GM12878 (cell line): ENCODE results near the gene CMTM1. TPM values are rescaled to one million over a fixed set of nuclear protein-coding genes. Genes with fewer than 3 reads are reported as not detected.

Experiments
- CEBPB ChIP-seq, 2 experiments: fragments of 150-350 bp in 1 of 2; IDR thresholded peaks; 2 replicates each; pipeline ENCODE4 v1.6.1; 2012 to 2014; ENCODE audit warnings: low read depth in 2 of 2, low read length in 2 of 2, borderline replicate concordance in 1 of 2, inconsistent platforms in 1 of 2
- EP300 ChIP-seq, 2 experiments: fragments of 150-350 bp in 1 of 2; IDR thresholded peaks; 2 replicates each; pipeline ENCODE4 v1.6.1; 2011 to 2012; ENCODE audit warnings: low read depth in 2 of 2, low read length in 2 of 2, borderline replicate concordance in 1 of 2, improper control_type of control experiment in 1 of 2, inconsistent platforms in 1 of 2; ENCODE audit not compliant: control insufficient read depth in 1 of 2
- FOS ChIP-seq: IDR thresholded peaks from 3 replicates; pipeline ENCODE4 v1.6.1; 2011; ENCODE audit warnings: borderline replicate concordance; ENCODE audit not compliant: insufficient read length; ENCODE audit errors: extremely low read depth
- HDAC2 ChIP-seq: fragments of 200-600 bp; sonication (generic); IDR thresholded peaks from 2 replicates; pipeline ENCODE4 v1.6.1; 2017
- HDGF ChIP-seq: fragments of 450-650 bp; IDR thresholded peaks from 2 replicates; pipeline ENCODE4 v1.6.1; 2016; ENCODE audit warnings: antibody characterized with exemption
- JUNB ChIP-seq: IDR thresholded peaks from 2 replicates; pipeline ENCODE4 v1.6.1; 2016; ENCODE audit warnings: antibody characterized with exemption, mild to moderate bottlenecking
- KAT2A ChIP-seq: conservative IDR thresholded peaks from 2 replicates; pipeline ENCODE4 v1.6.1; 2011; ENCODE audit warnings: low read depth, low read length; ENCODE audit not compliant: control insufficient read depth
- KDM1A ChIP-seq: fragments of 200-600 bp; sonication (generic); IDR thresholded peaks from 2 replicates; pipeline ENCODE4 v1.6.1; 2016; ENCODE audit warnings: borderline replicate concordance
- KLF5 ChIP-seq: fragments of 450-650 bp; IDR thresholded peaks from 2 replicates; pipeline ENCODE4 v1.6.1; 2014; ENCODE audit warnings: mild to moderate bottlenecking; ENCODE audit not compliant: partially characterized antibody
- NR2F1 ChIP-seq: fragments of 450-650 bp; conservative IDR thresholded peaks from 2 replicates; pipeline ENCODE4 v1.6.1; 2017; ENCODE audit warnings: mild to moderate bottlenecking
- NRF1 ChIP-seq: conservative IDR thresholded peaks from 2 replicates; pipeline ENCODE4 v1.6.1; 2011; ENCODE audit warnings: mild to moderate bottlenecking, low read depth, low read length, improper control_type of control experiment
- POLR2AphosphoS5 ChIP-seq: IDR thresholded peaks from 2 replicates; pipeline ENCODE4 v1.6.1; 2011; ENCODE audit warnings: mild to moderate bottlenecking, low read length, inconsistent platforms
- RAD51 ChIP-seq: fragments of 450-650 bp; IDR thresholded peaks from 2 replicates; pipeline ENCODE4 v1.6.1; 2016; ENCODE audit warnings: moderate library complexity, mild to moderate bottlenecking, inconsistent platforms
- TBL1XR1 ChIP-seq: IDR thresholded peaks from 2 replicates; pipeline ENCODE4 v1.6.1; 2012; ENCODE audit warnings: low read depth, low read length, improper control_type of control experiment
- ZNF384 ChIP-seq: IDR thresholded peaks from 2 replicates; pipeline ENCODE4 v1.6.1; 2012; ENCODE audit warnings: low read depth, mild to moderate bottlenecking, low read length, improper control_type of control experiment, borderline replicate concordance
- polyA plus RNA-seq, 11 experiments: library from polyadenylated mRNA; depleted of rRNA in 4 of 11; unstranded in 6 of 11; stranded (reverse) in 5 of 11; fragments of >200 nt; fragmentation: Nextera tagmentation in 4 of 11; fragmentation: Illumina TruSeq in 1 of 11; extraction: Ambion mirVana in 4 of 11; extraction: Trizol in 1 of 11; gene quantifications; 1 replicate in 1 of 11; 2 replicates in 10 of 11; pipeline versions ENCODE4 v1.2.1 to v1.2.3, GENCODE V29; 2011 to 2016; ENCODE audit warnings: inconsistent platforms in 2 of 11, missing spikeins in 2 of 11, low read depth in 1 of 11
- total RNA-seq, 4 experiments: library from RNA; depleted of rRNA in 3 of 4; stranded (reverse); fragments of >200 nt in 3 of 4; fragmentation: Illumina TruSeq in 1 of 4; extraction: Trizol in 1 of 4; gene quantifications; 2 replicates each; pipeline versions ENCODE4 v1.2.1 to v1.2.3, GENCODE V29; 2013 to 2021
- TF ChIP-seq, protein P1 (sequence below): fragments of 150-350 bp; IDR thresholded peaks from 2 replicates; pipeline ENCODE4 v1.6.1; 2016; ENCODE audit warnings: low read depth, low read length
- TF ChIP-seq, protein P2 (sequence below): IDR thresholded peaks from 2 replicates; pipeline ENCODE4 v1.6.1; 2011; ENCODE audit warnings: low read depth, low read length, improper control_type of control experiment, borderline replicate concordance
- TF ChIP-seq, protein P3 (sequence below): fragments of 450-650 bp; IDR thresholded peaks from 2 replicates; pipeline ENCODE4 v1.6.1; 2016; ENCODE audit warnings: mild to moderate bottlenecking
- TF ChIP-seq, protein P4 (sequence below): fragments of 450-650 bp; formaldehyde crosslinking; IDR thresholded peaks from 2 replicates; pipeline ENCODE4 v1.4.0; 2022; ENCODE audit warnings: mild to moderate bottlenecking, moderate library complexity
- TF ChIP-seq, protein P5 (sequence below): fragments of 450-650 bp; IDR thresholded peaks from 2 replicates; pipeline ENCODE4 v1.6.1; 2017; ENCODE audit warnings: mild to moderate bottlenecking

Gene CMTM1
- total and polyA plus RNA-seq, 10 of the 15 experiments (the other 5 are each of a cell fraction or from before 2014, with no cell fraction given), result 0.09 to 3.0 (median 1.4) TPM; not detected in 2

DNA sequence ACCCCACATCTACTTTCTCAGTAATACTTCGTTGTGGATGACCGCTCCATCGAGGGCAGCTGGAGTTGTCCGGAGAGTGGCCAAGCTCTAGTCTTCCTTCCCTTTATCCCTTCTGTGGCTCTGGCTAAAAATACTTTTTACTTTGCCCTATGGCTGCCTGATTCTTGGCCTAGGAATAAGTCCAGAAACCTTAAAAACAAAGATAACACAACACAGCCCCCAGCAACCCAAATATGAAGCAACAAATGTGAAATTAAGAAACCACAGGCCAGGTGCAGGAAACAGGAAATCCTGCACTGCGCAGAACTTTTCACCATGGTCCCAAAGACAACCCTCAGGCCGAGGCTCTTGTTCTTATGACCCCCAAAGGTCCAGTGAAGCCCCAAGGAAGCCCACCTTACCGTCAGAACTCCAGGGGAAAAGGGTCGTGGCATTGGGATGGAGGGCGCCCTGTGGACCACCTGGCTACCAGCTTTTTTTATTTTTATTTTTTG is 42.3 kb upstream of the CMTM1 start (continued):
- TF ChIP-seq, protein P1, sequence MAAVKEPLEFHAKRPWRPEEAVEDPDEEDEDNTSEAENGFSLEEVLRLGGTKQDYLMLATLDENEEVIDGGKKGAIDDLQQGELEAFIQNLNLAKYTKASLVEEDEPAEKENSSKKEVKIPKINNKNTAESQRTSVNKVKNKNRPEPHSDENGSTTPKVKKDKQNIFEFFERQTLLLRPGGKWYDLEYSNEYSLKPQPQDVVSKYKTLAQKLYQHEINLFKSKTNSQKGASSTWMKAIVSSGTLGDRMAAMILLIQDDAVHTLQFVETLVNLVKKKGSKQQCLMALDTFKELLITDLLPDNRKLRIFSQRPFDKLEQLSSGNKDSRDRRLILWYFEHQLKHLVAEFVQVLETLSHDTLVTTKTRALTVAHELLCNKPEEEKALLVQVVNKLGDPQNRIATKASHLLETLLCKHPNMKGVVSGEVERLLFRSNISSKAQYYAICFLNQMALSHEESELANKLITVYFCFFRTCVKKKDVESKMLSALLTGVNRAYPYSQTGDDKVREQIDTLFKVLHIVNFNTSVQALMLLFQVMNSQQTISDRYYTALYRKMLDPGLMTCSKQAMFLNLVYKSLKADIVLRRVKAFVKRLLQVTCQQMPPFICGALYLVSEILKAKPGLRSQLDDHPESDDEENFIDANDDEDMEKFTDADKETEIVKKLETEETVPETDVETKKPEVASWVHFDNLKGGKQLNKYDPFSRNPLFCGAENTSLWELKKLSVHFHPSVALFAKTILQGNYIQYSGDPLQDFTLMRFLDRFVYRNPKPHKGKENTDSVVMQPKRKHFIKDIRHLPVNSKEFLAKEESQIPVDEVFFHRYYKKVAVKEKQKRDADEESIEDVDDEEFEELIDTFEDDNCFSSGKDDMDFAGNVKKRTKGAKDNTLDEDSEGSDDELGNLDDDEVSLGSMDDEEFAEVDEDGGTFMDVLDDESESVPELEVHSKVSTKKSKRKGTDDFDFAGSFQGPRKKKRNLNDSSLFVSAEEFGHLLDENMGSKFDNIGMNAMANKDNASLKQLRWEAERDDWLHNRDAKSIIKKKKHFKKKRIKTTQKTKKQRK, result no peak
- TF ChIP-seq, protein P2, sequence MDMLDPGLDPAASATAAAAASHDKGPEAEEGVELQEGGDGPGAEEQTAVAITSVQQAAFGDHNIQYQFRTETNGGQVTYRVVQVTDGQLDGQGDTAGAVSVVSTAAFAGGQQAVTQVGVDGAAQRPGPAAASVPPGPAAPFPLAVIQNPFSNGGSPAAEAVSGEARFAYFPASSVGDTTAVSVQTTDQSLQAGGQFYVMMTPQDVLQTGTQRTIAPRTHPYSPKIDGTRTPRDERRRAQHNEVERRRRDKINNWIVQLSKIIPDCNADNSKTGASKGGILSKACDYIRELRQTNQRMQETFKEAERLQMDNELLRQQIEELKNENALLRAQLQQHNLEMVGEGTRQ, result no peak
- TF ChIP-seq JUNB (no peak; the same call in 1 of the 2 replicates), FOS (no peak), NRF1 (no peak), TBL1XR1 (no peak), EP300 (IDR thresholded peaks at IDR 0.05; ENCODE audit: borderline replicate concordance in 1 of 2, control insufficient read depth in 1 of 2, low read depth in 2 of 2, low read length in 2 of 2) (peak in 1 of 2 experiments; percentile 82; a peak in 2 of 4 replicates), KLF5 (no peak), NR2F1 (0 out of 2 replicates have a peak, but pooled peaks have one; percentile 39), KAT2A (no peak), CEBPB (IDR thresholded peaks at IDR 0.05; ENCODE audit: borderline replicate concordance in 1 of 2, low read depth in 2 of 2, low read length in 2 of 2) (peak in 1 of 2 experiments; percentile 56; a peak in 2 of 4 replicates), KDM1A (no peak), ZNF384 (no peak), POLR2AphosphoS5 (no peak), HDGF (no peak), HDAC2 (no peak), RAD51 (no peak)
- TF ChIP-seq, protein P3, sequence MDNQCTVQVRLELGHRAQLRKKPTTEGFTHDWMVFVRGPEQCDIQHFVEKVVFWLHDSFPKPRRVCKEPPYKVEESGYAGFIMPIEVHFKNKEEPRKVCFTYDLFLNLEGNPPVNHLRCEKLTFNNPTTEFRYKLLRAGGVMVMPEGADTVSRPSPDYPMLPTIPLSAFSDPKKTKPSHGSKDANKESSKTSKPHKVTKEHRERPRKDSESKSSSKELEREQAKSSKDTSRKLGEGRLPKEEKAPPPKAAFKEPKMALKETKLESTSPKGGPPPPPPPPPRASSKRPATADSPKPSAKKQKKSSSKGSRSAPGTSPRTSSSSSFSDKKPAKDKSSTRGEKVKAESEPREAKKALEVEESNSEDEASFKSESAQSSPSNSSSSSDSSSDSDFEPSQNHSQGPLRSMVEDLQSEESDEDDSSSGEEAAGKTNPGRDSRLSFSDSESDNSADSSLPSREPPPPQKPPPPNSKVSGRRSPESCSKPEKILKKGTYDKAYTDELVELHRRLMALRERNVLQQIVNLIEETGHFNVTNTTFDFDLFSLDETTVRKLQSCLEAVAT, result no peak
- TF ChIP-seq, protein P4, sequence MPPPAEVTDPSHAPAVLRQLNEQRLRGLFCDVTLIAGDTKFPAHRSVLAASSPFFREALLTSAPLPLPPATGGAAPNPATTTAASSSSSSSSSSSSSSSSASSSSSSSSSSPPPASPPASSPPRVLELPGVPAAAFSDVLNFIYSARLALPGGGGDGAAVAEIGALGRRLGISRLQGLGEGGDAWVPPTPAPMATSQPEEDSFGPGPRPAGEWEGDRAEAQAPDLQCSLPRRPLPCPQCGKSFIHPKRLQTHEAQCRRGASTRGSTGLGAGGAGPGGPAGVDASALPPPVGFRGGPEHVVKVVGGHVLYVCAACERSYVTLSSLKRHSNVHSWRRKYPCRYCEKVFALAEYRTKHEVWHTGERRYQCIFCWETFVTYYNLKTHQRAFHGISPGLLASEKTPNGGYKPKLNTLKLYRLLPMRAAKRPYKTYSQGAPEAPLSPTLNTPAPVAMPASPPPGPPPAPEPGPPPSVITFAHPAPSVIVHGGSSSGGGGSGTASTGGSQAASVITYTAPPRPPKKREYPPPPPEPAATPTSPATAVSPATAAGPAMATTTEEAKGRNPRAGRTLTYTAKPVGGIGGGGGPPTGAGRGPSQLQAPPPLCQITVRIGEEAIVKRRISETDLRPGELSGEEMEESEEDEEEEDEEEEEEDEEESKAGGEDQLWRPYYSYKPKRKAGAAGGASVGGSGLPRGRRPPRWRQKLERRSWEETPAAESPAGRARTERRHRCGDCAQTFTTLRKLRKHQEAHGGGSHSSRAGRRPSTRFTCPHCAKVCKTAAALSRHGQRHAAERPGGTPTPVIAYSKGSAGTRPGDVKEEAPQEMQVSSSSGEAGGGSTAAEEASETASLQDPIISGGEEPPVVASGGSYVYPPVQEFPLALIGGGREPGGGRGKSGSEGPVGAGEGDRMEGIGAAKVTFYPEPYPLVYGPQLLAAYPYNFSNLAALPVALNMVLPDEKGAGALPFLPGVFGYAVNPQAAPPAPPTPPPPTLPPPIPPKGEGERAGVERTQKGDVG (CRISPR knock-in tag), result no peak
- TF ChIP-seq, protein P5, sequence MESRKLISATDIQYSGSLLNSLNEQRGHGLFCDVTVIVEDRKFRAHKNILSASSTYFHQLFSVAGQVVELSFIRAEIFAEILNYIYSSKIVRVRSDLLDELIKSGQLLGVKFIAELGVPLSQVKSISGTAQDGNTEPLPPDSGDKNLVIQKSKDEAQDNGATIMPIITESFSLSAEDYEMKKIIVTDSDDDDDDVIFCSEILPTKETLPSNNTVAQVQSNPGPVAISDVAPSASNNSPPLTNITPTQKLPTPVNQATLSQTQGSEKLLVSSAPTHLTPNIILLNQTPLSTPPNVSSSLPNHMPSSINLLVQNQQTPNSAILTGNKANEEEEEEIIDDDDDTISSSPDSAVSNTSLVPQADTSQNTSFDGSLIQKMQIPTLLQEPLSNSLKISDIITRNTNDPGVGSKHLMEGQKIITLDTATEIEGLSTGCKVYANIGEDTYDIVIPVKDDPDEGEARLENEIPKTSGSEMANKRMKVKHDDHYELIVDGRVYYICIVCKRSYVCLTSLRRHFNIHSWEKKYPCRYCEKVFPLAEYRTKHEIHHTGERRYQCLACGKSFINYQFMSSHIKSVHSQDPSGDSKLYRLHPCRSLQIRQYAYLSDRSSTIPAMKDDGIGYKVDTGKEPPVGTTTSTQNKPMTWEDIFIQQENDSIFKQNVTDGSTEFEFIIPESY, result no peak
